ENCODE data around the gene CTNND2. TPM values are rescaled to one million over a fixed set of nuclear protein-coding genes. Genes with fewer than 3 reads are reported as not detected.

Gene CTNND2
- total RNA-seq, 1 donor from 2014 or later, result not detected

DNA sequence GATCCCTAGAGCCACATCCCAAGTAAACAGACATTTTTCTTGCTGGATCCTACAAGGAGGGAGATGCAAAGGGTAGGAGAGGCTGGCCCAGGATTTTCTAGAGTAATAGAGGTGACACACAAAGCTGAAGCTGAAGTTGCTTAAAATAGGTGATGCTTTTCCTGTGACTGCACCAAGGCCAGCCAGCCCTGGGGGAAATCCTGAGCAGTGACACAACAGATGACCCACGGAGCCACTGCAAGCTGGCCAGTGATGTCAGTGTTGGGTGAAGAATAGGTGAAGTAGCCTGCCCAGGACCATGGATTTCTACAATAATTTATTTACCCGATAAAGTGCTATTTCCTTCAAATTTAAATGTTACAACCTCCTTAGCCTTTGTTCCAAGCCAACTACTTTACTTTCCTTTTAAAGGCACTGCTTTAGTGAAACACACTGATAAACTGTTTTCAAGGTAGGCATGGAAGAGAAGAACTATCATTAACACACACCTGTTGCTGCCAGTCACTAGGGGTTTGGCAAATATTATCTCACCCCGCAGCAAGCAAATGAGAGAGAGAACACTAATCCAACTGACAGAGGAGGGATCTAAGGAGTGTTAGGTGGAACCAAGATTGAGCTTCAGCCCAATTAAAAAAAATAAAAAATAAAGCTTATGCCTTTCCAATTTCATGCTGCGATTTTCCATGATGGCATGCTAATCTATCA is 123.5 kb downstream of the CTNND2 start:
- no peak for DNase-seq (ENCODE audit: low read depth)

DNA sequence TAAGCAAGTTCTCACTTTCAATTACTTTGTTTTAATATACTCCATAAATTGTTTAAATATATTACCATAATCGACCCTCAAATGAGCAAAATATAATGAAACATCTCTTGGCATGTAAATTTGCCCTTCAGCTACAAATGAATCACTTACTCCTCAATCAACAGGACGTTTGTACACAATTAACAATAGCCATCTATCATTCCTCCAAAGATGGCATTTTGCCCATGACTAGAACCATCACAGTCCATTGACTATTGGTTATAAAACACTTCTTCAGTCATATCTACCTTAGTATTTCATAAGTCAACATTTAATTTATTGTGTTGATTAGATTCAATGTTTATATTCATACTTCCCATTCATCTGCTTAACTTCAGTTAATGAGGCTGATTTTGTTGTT is 127.2 kb downstream of the CTNND2 start:
- no peak for DNase-seq (ENCODE audit: low read depth)

DNA sequence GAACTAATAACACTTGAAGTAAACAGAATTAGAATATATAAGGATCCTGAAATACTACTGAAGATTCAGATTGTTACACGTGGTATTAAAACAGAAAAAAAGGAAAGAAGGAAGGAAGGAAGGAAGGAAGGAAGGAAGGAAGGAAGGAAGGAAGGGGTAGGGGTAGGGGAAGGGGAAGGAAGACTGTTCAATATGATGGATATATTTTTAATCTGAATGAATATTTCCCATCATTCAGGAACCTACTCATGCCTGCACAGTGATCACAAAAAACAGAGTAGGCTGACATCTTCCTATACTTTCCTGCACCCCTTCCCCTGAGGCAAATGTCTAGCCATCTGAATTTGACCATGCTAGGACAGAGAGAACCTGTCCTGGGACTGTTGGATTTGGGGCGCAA is 133.9 kb downstream of the CTNND2 start:
- no peak for DNase-seq (ENCODE audit: low read depth)

DNA sequence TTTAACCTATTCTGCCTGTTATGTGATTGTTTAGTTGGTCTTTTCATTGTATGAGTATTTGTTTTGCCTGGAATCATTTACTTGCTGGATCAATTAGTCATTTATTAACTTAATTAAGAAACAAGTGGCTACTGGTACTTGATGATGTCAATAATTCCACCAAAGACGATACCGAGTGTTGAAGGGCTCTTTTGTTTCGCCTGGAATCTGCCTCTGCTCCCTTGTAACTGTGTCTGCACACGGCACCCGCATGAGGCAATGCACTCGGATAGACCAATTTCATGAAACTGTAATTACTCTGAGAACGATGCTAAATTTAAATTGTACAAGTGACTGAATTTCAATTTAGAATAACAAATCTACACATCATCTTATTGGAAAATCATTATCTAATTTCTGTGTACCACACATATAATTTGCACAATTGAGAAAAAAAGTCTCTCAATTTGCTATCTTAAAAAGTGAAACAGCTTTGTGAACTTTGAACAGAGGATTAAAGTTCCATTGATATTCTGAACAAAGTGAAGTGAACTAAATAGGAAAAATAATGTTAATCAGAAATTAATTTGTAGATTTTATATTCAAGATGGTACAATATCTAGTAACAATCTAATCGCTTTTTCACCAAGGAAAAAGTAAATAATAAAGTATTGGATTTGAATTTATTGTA is 143.2 kb downstream of the CTNND2 start:
- DNase-seq (ENCODE audit: low read depth), result no peak

DNA sequence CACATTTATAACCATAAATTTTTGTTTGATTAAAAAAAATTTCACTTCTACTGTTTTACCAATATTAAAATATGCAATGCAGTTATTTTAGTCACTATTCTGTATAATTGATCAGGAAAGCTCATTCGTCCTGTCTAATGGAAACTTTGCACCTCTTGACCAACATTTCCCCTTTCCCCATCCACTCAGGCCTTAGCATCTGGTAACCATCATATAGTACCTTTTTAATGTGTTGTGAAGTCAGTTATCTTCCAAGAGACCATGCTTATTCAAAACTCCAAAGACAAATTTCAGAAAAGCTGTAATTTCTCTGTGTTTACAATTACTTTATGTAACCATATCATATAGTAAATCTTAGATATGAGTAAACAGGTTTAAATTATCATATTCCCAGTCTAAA is 145.9 kb downstream of the CTNND2 start:
- DNase-seq (ENCODE audit: low read depth), result no peak

DNA sequence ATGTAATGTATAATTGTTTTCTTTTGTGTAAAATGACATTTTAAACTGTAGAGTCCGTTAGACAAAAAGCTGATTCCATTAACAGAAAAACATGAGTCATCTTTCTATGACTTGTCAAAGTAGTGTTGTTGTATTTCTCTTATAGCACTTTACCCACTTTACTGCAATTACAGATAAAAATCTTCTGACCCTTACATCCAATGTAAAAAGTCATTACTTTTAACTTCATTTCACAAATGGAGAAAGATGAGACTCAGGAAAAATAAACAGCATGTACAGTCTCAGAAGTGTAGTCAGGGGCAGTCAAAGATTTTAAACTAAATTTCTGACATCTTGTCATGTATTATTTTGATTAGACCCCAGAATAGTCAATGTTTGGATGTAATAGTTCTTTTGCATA is 146.6 kb downstream of the CTNND2 start:
- no peak for DNase-seq (ENCODE audit: low read depth)

DNA sequence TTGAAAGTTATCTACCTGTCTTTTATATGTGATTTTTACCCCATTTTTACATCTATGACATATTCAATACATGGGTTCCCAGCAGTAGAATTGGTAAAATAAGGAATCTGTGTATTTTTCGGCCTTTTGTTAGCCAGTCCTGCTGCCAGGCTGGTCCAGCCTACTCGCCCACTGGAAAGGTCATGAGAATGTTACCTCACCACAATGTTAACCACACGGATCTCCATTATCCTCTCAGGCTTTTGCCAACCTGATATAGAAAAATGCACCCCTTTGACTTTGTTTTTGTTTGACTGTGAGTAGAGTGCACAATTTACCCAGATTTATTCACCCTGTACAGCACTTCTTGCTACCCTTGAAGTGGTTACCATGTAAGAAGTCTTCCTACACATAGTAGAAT is 167.2 kb downstream of the CTNND2 start:
- no peak for DNase-seq (ENCODE audit: low read depth)

DNA sequence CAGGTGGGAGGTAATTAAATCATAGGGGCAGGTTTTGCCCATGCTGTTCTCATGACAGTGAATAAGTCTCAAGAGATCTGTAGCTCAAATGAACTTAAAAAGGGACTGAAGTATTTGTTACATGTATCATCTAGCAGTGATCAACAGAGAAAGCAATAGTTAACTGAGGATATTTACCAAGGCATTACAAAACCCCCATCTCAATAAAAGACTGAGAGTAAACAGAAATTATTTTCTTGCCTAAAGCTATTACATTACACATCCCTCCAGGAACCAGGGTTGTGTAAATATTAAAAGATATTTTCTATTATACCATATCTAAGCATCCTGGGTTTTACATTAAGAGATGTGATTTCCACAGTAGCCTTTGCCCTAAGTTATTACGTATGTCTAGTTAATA is 169.9 kb downstream of the CTNND2 start:
- DNase-seq (ENCODE audit: low read depth), result no peak

DNA sequence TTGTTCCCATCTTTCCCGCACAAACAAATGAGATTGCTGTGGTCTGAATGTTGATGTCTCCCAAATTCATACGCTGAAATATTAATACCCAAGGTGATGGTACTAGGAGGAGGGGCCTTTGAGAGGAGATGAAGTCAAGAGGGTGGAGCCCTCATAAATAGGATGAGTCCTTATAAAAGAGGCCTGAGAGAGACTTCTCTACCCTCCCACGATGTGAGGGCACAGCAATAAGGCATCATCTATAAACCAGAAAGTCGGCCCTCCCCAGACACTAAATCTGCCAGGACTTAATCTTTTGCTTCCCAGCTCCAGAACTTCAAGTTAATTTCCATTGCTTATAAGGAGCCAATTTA is 170.4 kb downstream of the CTNND2 start:
- DNase-seq (ENCODE audit: low read depth), result no peak

DNA sequence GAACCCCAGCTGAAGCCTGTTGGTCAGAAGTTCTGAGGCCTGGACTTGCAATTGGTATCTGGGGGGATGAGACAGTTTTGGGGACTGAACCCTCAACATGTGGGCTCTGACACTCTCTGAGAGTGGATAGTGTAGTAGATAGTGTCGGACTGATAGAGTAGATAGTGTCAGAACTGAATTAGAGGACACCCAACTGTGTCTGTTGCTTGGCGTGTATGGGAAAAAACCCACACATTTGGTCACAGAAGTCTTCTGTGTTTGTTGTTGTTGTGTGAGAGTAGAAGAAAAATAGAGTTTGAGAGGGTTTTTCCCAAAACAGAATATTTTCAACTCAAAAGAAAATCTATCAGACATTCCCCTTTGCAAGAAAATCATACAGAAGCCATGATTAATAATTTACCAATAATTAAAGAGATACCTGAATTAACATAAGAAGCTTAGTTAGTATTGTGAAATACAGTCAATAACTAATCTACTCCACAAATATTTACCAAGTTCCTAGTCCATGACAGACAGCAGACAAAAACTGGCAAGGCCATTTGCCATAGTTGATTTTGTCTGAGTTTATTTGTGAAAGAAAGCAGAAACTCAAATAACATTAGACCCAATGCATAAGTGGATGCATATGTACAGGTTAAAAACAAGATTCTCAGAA is 170.9 kb downstream of the CTNND2 start:
- no peak for DNase-seq (ENCODE audit: low read depth)

DNA sequence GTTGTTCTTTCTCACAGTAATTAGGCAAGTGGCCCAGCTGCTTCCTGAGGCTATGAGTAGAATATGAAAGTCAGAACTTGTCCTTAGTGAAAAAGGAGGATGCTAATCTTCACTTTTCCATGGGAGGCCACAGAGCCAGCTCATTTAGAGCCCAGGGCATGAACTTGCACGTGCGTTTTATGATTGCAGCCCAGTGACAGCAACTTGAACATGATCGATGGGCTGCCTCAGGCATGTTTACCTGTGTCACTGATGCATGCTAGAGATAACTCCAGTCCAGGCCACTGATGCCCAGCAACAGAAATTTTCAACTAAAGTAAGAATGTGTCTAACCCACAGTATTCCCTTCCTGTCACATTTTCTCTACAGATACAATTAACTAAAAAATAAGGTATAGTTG is 179.3 kb downstream of the CTNND2 start:
- DNase-seq (ENCODE audit: low read depth), result no peak

DNA sequence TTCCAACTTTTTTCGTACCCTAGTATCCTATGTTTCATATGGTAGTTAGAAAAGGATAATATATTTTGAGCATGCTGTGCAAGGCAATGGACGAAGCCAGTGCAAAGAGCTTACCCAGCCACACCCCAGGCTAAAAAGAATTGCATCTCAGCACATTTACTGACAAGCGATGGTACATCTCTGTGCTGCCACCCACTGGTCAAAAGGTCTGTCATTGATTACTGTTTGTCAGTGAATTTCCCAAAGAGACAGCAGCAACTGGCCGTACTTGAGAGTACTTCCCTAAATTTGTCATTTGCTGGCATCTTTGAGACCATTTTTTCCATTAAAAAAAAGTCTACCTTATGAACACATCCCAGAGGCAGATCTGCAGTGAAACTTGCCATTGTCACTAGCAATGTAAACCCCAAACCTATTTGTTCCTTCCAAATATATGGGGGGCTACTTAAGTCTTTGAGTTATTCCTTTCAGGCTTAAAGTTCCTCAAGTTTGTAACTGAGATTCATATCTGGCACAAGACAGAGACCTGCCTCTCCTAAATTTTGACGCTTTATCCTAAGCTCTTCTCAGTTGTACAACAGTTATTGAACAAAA is 184.3 kb downstream of the CTNND2 start:
- no peak for DNase-seq (ENCODE audit: low read depth)

DNA sequence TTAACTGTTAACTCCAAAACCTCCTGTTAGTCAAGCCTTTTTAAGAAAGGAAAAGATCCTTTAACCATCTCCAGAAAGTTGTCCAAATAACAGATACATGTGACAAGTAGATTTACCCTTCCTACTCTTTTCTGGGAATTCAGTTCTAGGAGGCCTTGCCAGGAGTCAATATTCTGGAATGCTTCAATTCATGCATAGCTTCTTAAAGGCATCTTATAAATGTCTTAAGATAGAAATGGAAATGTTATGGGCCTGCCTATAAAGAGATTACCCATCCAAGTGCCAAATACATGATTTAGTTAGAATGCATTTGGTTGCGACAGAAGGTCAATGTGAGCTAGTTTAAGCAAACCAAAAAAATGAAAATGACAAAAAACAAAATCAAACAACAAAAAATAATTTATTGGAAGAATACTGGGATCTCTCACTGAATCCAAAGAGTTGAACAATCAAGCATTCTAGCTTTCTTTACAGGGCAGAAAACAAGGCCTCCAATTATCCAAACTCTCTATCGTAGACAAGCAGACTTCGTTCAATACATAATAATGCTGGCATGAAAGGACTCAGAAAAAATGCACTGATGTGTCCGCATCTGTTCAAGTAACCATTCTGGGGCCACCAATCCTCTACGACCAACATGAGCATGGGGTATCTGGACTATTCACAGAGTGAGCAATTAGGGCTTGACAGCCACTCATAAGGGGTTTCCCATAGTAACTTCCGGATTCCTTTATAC is 188.6 kb downstream of the CTNND2 start:
- DNase-seq (ENCODE audit: low read depth), result no peak

DNA sequence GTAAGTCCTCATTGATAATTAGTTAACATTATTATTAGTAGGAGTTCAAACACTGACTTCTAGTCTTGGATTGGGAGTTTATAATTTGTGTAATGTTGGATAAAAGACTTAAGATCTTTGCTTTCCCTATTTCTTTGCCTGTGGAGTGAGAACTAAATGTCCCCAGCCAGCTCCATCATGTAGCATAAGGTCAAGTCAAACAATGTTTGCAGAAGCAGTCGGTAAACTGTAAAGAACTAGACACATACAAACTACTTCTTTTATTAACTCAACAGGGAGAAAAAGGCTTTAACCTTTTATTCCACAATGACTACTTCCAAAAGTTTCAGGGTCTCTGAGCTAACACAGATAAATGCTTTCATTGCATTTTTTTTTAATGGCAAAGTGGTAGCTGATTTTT is 192.3 kb downstream of the CTNND2 start:
- DNase-seq (ENCODE audit: low read depth), result no peak

DNA sequence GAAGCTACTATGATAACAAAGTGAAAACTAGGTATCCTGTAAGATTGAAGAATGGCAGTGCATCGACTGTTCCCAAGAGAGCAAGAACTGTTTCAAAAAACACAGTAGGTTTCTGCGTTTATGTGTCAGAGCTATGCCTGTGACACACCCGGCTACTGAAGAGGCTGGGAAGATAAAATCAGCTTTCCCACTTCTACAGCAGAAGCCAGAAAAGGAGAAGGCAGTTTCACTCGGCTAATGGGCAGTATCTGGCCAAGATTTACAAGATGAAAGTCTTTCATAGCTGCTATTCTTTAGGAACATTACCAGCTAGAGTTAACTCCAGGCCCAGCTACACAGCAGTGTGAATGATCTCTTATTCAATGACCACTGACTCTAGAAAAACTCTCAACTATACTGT is 195.2 kb downstream of the CTNND2 start:
- DNase-seq (ENCODE audit: low read depth), result no peak

DNA sequence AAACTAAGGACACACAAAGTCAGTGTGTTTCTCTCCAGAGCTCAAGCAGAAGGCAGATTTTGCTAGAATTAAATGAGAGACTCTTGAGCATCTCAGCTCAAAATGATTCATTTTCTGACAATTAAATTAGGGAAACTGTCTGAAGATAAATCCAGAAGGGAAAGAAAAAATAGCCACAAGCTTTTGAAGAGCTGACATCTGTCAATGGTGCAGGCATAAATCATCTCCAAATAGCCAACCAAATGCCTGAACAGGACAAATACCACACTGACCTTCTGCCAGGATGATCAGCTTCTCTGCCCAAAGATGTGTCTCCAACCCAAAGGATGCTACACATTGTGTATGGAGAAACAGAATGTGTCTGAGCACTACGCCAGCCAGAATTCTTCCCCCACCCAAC is 199.3 kb downstream of the CTNND2 start:
- no peak for DNase-seq (ENCODE audit: low read depth)

DNA sequence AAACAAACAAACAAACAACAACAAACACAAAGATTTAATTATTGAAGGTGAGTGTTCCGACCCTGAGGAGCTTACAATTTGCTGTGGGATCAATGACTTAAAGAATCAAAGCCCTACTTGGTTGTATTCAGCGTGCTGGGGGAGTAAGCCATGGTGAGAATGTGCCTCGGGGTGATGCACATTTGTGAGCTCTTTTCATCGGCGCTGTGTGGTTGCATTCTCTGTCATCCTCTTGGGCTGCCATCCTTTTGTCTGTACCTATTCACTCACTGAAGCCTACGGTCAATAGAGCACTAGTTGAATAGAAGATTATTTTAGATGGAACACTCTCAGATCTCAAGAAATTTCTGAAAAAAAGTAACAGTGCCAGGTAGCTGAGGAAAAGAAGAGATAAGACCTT is 203.9 kb downstream of the CTNND2 start:
- no peak for DNase-seq (ENCODE audit: low read depth)

DNA sequence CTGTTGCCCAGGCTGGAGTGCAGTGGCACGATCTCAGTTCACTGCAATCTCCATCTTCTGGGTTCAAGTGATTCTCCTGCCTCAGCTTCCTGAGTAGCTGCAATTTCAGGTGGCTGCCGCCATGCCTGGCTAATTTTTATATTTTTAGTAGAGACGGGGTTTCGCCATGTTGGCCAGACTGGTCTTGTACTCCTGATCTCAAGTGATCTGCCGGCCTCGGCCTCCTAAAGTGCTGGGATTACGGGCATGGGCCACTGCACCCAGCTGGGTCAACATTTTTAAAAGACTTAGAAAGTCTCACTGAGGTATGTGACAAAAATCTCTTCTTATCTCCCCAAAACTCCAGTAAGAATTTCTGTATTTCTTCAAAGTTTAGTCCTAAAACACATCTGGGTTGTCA is 211.6 kb downstream of the CTNND2 start:
- no peak for DNase-seq (ENCODE audit: low read depth)

DNA sequence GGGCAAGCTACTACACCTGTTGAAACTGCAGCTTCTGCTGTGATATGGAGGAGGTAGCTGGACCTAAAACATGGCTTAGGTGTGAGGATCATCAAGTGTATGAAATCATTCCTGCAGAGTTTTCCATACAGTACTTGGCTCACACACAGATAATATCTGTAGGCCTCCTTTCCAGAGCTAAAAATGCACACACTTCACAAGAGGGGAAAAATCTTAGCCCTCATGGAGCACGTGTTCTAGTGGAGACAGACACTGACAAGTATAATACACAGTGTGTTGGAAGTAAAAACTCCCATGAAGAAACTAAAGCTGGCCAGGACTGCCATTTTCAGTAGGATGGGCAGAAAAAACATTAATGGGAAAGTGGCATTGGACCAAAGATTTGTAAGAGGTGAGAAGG is 216.7 kb downstream of the CTNND2 start:
- DNase-seq (ENCODE audit: low read depth), result no peak

DNA sequence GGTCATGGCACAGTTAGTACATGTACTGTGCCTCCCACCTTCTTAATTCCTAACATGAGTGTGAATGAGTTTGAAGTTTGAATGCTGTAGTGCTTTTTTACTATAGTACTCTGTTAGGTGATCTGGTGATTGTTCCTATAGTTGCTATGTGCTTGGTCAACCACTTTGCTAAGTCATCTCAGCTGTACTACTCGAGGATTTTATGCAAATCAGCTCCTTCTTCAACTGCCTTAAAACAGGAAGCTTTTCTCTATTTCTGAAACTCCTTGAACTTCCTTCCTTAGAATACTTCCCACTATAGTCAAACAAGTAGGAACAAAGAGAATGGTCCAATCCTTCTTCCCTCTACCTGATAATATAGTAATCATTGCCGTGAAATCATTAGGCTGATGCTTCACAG is 219.6 kb downstream of the CTNND2 start:
- DNase-seq (ENCODE audit: low read depth), result no peak

DNA sequence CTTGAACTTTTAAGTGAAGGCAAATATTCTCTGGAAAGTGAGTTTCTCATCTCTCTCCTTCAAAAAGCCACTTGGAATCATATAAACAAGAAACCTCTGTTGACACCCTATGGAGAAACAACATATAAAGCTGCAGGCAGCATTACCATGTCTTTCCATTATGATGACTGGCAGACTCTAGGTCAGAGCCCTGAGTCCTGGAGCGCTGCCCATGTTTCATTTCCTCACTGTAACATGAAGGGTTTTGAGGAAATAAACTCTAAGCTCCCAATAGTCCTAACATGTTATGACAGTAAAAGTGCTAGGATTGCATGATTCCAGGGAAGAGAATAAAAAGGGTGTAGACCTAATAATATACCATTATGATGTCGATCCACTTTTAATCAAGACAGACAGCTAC is 220.6 kb downstream of the CTNND2 start:
- no peak for DNase-seq (ENCODE audit: low read depth)

DNA sequence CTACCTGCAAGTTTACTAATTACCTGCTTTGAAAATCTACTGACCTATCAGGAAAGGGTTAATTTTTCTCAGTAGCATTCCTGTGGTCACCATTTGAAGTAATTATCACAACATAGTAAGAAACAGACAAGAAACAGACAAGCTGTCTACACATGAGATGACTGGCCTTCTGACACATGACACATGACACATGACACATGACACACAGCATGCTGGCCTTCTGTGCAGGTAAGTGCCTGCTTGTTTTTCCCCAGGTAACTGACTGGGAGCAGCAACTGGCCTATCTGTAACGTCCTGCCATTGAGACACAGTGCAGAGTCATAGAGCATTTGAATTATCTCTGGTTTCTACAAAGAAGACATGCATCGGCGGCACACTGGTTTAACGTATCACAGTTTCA is 222.4 kb downstream of the CTNND2 start:
- DNase-seq (ENCODE audit: low read depth), result no peak
